ENCODE data around the gene TSPAN13. TPM values are rescaled to one million over a fixed set of nuclear protein-coding genes. Genes with fewer than 3 reads are reported as not detected.

The TSPAN13 gene
- total and polyA plus RNA-seq, 2 donors (not counting 1 experiment from before 2014, with no cell fraction given): 23.0 to 26.2 TPM

DNA sequence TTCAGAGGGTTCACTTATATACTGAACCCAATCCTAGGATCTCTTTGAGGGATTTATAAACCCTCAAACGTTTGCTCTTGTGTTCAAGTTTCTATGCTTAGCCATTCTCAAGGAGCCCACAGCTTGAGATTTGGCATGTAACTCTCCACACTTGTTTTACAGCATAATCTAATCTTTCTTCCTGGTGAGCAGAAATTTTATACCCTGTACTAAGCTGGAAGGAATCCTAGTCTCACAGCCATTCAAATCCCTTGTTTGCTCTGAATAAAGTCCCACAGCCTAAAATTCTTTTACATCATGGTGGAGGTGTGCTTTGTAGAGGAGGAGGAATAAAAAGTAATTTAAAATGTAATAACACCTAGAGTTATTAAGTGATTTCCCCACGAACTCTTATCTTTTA is 56.6 kb downstream of the TSPAN13 start:
- Mint-ChIP-seq H3K4me3 (no peak overlapping the region), H3K4me1 (no peaks in the 10 kb centered on the region), H3K9me3 (ENCODE audit: insufficient read depth) (no peaks in the 10 kb centered on the region), H3K27ac (no peak overlapping the region), H3K27me3 (peaks cover 4% of the 10 kb centered on the region)
- DNase-seq: no peak
- intact Hi-C loops (cut with micrococcal nuclease): no loop called here
- no peak overlapping the region for H3K4me3 ChIP-seq (ENCODE audit: control extremely low read depth in 1 of 5, extremely low read depth in 1 of 5, insufficient read depth in 1 of 5, low read depth in 2 of 5, low read length in 4 of 5)
- H2AFZ ChIP-seq (ENCODE audit: insufficient read depth, low read depth, low read length, poor library complexity, severe bottlenecking): no peak overlapping the region
- no peak overlapping the region for H3K27ac ChIP-seq (ENCODE audit: low read length in 2 of 2)
- ChIA-PET CTCF (no interaction called here), POLR2A (no interaction called here)
- no peaks in the 10 kb centered on the region for H4K20me1 ChIP-seq (ENCODE audit: control insufficient read depth, insufficient read depth, low read length, poor library complexity, severe bottlenecking)
- no peaks in the 10 kb centered on the region for H3K36me3 ChIP-seq (replicated peaks in 1 of 2; ENCODE audit: control extremely low read depth in 1 of 2, control insufficient read depth in 1 of 2, extremely low read depth in 1 of 2, insufficient read depth in 2 of 2, low read length in 1 of 2)
- no peak for ATAC-seq (ENCODE audit: low read depth)
- TF ChIP-seq, protein P1, sequence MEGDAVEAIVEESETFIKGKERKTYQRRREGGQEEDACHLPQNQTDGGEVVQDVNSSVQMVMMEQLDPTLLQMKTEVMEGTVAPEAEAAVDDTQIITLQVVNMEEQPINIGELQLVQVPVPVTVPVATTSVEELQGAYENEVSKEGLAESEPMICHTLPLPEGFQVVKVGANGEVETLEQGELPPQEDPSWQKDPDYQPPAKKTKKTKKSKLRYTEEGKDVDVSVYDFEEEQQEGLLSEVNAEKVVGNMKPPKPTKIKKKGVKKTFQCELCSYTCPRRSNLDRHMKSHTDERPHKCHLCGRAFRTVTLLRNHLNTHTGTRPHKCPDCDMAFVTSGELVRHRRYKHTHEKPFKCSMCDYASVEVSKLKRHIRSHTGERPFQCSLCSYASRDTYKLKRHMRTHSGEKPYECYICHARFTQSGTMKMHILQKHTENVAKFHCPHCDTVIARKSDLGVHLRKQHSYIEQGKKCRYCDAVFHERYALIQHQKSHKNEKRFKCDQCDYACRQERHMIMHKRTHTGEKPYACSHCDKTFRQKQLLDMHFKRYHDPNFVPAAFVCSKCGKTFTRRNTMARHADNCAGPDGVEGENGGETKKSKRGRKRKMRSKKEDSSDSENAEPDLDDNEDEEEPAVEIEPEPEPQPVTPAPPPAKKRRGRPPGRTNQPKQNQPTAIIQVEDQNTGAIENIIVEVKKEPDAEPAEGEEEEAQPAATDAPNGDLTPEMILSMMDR (IDR thresholded peaks at IDR 0.05): no peak
- no peak for TF ChIP-seq EZH2 (IDR thresholded peaks at IDR 0.05; ENCODE audit: borderline replicate concordance, insufficient read depth, low read depth, low read length, poor library complexity, severe bottlenecking)
- no peaks in the 10 kb centered on the region for H3K79me2 ChIP-seq (ENCODE audit: control insufficient read depth, insufficient read depth, low read length)
- H3K9ac ChIP-seq (ENCODE audit: low read length): no peak overlapping the region
- WGBS (ENCODE audit: insufficient coverage): 100% methylated on average over 1 of the region's 2 CpGs
- no peaks in the 10 kb centered on the region for H3K4me1 ChIP-seq (ENCODE audit: control insufficient read depth in 2 of 2, insufficient read depth in 2 of 2, low read length in 2 of 2)
- no peaks in the 10 kb centered on the region for H3K27me3 ChIP-seq (replicated peaks in 1 of 4; ENCODE audit: control extremely low read depth in 1 of 4, control insufficient read depth in 3 of 4, insufficient read depth in 4 of 4, low read length in 3 of 4)
- H3K4me2 ChIP-seq (replicated peaks; ENCODE audit: low read depth, low read length, poor library complexity, severe bottlenecking): no peak overlapping the region
- H3K9me3 ChIP-seq (ENCODE audit: control extremely low read depth in 1 of 3, control insufficient read depth in 2 of 3, insufficient read depth in 1 of 3, low read length in 2 of 3): no peaks in the 10 kb centered on the region

DNA sequence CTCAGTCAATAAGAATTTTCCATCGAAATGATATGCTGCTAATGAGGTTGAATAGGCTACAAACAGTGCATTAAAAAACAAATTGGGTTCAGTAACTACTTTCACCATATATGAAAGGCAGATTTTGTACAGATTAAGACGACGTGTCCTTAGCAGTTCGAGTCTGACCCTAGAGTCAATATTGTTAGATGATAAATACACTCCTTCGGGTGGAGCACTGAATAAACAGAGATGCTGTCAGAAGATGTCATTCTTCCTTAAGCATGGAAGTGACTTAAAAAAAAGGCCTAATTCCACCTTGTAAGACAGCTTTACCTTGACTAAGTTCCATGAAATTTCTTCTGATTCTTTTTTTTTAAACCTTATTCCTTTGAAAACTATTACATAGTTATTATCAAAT is 57.0 kb downstream of the TSPAN13 start:
- CTCF ChIA-PET: no interaction called here
- Histone ChIP-seq H3K79me2 (ENCODE audit: control insufficient read depth, insufficient read depth, low read length) (no peaks in the 10 kb centered on the region), H2AFZ (ENCODE audit: insufficient read depth, low read depth, low read length, poor library complexity, severe bottlenecking) (no peak overlapping the region), H3K9me3 (ENCODE audit: control extremely low read depth in 1 of 3, control insufficient read depth in 2 of 3, insufficient read depth in 1 of 3, low read length in 2 of 3) (no peaks in the 10 kb centered on the region), H3K4me2 (replicated peaks; ENCODE audit: low read depth, low read length, poor library complexity, severe bottlenecking) (no peak overlapping the region), H3K4me1 (ENCODE audit: control insufficient read depth in 2 of 2, insufficient read depth in 2 of 2, low read length in 2 of 2) (no peaks in the 10 kb centered on the region), H3K27me3 (replicated peaks in 1 of 4; ENCODE audit: control extremely low read depth in 1 of 4, control insufficient read depth in 3 of 4, insufficient read depth in 4 of 4, low read length in 3 of 4) (no peaks in the 10 kb centered on the region), H3K27ac (ENCODE audit: low read length in 2 of 2) (no peak overlapping the region), H3K36me3 (replicated peaks in 1 of 2; ENCODE audit: control extremely low read depth in 1 of 2, control insufficient read depth in 1 of 2, extremely low read depth in 1 of 2, insufficient read depth in 2 of 2, low read length in 1 of 2) (no peaks in the 10 kb centered on the region), H3K9ac (ENCODE audit: low read length) (no peak overlapping the region), H3K4me3 (ENCODE audit: control extremely low read depth in 1 of 5, extremely low read depth in 1 of 5, insufficient read depth in 1 of 5, low read depth in 2 of 5, low read length in 4 of 5) (no peak overlapping the region), H4K20me1 (ENCODE audit: control insufficient read depth, insufficient read depth, low read length, poor library complexity, severe bottlenecking) (no peaks in the 10 kb centered on the region)
- no peaks in the 10 kb centered on the region for H3K9me3 Mint-ChIP-seq (ENCODE audit: insufficient read depth)
- no peak for TF ChIP-seq EZH2 (IDR thresholded peaks at IDR 0.05; ENCODE audit: borderline replicate concordance, insufficient read depth, low read depth, low read length, poor library complexity, severe bottlenecking)
- TF ChIP-seq, protein P1 (IDR thresholded peaks at IDR 0.05): no peak
- peaks cover 4% of the 10 kb centered on the region for H3K27me3 Mint-ChIP-seq
- no peak for DNase-seq
- H3K27ac Mint-ChIP-seq: no peak overlapping the region
- intact Hi-C loops (cut with micrococcal nuclease): no loop called here
- POLR2A ChIA-PET: no interaction called here
- H3K4me1 Mint-ChIP-seq: peaks cover under 1% of the 10 kb centered on the region
- 93% methylated on average over 4 of the region's 5 CpGs for WGBS (ENCODE audit: insufficient coverage)
- H3K4me3 Mint-ChIP-seq: no peak overlapping the region
- ATAC-seq (ENCODE audit: low read depth): no peak

All from B cell (primary cell).